Breast epithelium (tissue), 4 donors: ENCODE measurements around the gene PSAT1. TPM values are rescaled to one million over a fixed set of nuclear protein-coding genes. Genes with fewer than 3 reads are reported as not detected.

ENCODE experiments used
- DNase-seq, 2 donors: peaks; one replicate each; pipeline ENCODE4 v3.0.0-alpha.2; 2019; ENCODE audit warnings: low spot score in 2 of 2
- H3K27ac ChIP-seq, 2 donors: fragments of 200-600 bp; sonication (generic) in 1 of 2; one replicate each; pipeline ENCODE4 v1.5.1; 2016 to 2019; ENCODE audit warnings: mild to moderate bottlenecking in 1 of 2
- H3K27me3 ChIP-seq, 2 donors: fragments of 200-600 bp; sonication (generic) in 1 of 2; one replicate each; pipeline versions ENCODE4 v1.5.1 to v1.6.0; 2017 to 2019; ENCODE audit warnings: control low read depth in 1 of 2, mild to moderate bottlenecking in 1 of 2
- H3K36me3 ChIP-seq: fragments of 200-600 bp; one replicate; pipeline ENCODE4 v1.5.1; 2019
- H3K4me1 ChIP-seq, 2 donors: fragments of 200-600 bp; sonication (generic); one replicate each; pipeline ENCODE4 v1.5.1; 2016 to 2019; ENCODE audit warnings: control low read depth in 1 of 2
- H3K4me3 ChIP-seq, 3 donors: fragments of 200-600 bp; sonication (generic); 1 replicate in 2 of 3; 2 replicates in 1 of 3; pipeline ENCODE4 v1.5.1; 2016 to 2019; ENCODE audit warnings: mild to moderate bottlenecking in 3 of 3, moderate library complexity in 2 of 3
- H3K9me3 ChIP-seq, 2 donors: fragments of 200-600 bp; sonication (generic) in 1 of 2; one replicate each; pipeline ENCODE4 v1.5.1; 2016 to 2019; ENCODE audit warnings: control low read depth in 1 of 2
- CTCF ChIP-seq, 3 donors: fragments of 450-650 bp; IDR thresholded peaks; one replicate each; pipeline ENCODE4 v1.5.1; 2016 to 2017; ENCODE audit warnings: antibody characterized with exemption in 3 of 3, mild to moderate bottlenecking in 3 of 3, moderate library complexity in 3 of 3
- POLR2A ChIP-seq: fragments of 450-650 bp; IDR thresholded peaks from one replicate; pipeline ENCODE4 v1.6.1; 2016; ENCODE audit warnings: antibody characterized with exemption, mild to moderate bottlenecking, moderate library complexity
- POLR2AphosphoS5 ChIP-seq, 3 donors: sonication (generic); formaldehyde crosslinking; IDR thresholded peaks; one replicate each; pipeline ENCODE4 v1.6.1; 2017; ENCODE audit warnings: antibody characterized with exemption in 3 of 3
- intact Hi-C: fragments of 100-400 bp; cut with DNase I; formaldehyde crosslinking; loops from one replicate; pipeline ENCODE4 v1.15.1; 2023; ENCODE audit warnings: low total_unique reads
- total RNA-seq, 3 donors: library from RNA; depleted of rRNA; stranded (reverse); fragments of >200 nt; gene quantifications; one replicate each; pipeline ENCODE4 v1.1.0, GENCODE V29; 2016

The PSAT1 gene
- total RNA-seq, 3 donors from 2014 or later: 0.48 to 7.6 (median 2.3) TPM

GRCh38 chr9:78324682-78325081 is 27.8 kb downstream of the PSAT1 start:
- Histone ChIP-seq H3K4me1 (no peaks in the 10 kb centered on the region), H3K27ac (no peak overlapping the region), H3K36me3 (no peaks in the 10 kb centered on the region), H3K4me3 (no peak overlapping the region), H3K9me3 (no peaks in the 10 kb centered on the region), H3K27me3 (no peaks in the 10 kb centered on the region)
- TF ChIP-seq POLR2A (no peak), POLR2AphosphoS5 (IDR thresholded peaks at IDR 0.05) (no peak), CTCF (IDR thresholded peaks at IDR 0.05) (no peak)
- DNase-seq: no peak
- intact Hi-C loops: no loop called here

GRCh38 chr9:78325343-78325742 is 28.4 kb downstream of the PSAT1 start:
- Histone ChIP-seq H3K9me3 (no peaks in the 10 kb centered on the region), H3K4me3 (no peak overlapping the region), H3K27me3 (no peaks in the 10 kb centered on the region), H3K4me1 (no peaks in the 10 kb centered on the region), H3K36me3 (no peaks in the 10 kb centered on the region), H3K27ac (no peak overlapping the region)
- intact Hi-C loops: no loop called here
- DNase-seq: no peak
- no peak for TF ChIP-seq POLR2AphosphoS5 (IDR thresholded peaks at IDR 0.05)
- no peak for TF ChIP-seq CTCF (IDR thresholded peaks at IDR 0.05)
- TF ChIP-seq POLR2A: no peak

DNA sequence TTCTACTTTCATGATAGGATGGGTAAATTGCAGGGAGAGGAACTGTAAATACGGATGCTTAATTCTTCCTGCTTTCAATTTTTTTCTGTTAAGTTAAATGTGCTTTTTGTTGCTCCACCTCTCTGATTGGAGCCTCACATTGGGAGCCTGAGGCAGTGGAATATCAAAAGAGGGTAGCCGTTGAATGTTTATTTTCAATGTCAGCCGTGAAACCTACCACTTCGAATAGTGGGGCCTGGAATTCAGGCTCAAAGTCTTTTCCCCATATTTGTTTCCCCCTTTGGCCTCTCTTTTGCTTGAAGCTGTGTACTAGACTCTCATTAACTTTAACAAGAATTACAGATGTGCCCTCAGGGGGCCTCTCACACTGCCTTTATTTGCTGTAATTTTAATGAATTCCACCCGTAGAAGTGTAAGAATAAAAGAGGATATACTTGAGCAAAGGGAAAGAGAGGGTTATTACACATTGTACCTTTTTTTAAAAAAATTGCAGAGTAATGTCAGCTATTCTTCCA is 29.0 kb downstream of the PSAT1 start:
- H3K4me1 ChIP-seq: no peaks in the 10 kb centered on the region
- no peak for DNase-seq
- TF ChIP-seq POLR2A: no peak
- no peak for TF ChIP-seq POLR2AphosphoS5 (IDR thresholded peaks at IDR 0.05)
- TF ChIP-seq CTCF (IDR thresholded peaks at IDR 0.05): no peak
- H3K36me3 ChIP-seq: no peaks in the 10 kb centered on the region
- no peak overlapping the region for H3K27ac ChIP-seq
- intact Hi-C loops: no loop called here
- H3K27me3 ChIP-seq: no peaks in the 10 kb centered on the region
- H3K9me3 ChIP-seq: no peaks in the 10 kb centered on the region
- H3K4me3 ChIP-seq: no peak overlapping the region

DNA sequence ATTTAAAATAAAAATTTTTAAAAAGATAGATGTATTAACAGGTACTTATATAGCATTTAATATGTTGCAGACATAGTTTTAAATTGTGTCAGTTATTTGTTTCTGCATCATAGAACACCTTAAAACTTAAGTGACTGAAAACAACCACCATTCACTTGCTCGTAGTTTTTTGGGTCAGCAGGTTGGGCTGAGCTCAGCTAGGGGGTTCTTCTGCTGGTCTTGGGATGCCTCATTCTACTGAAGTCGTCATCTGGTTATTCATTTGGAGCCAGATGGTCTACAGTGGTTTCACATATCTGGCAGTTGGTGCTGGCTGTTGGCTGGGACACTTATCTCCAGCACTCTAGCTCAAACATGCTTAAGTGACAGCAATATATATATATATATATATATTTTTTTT is 29.6 kb downstream of the PSAT1 start:
- Histone ChIP-seq H3K4me1 (no peaks in the 10 kb centered on the region), H3K4me3 (no peak overlapping the region), H3K9me3 (no peaks in the 10 kb centered on the region), H3K27ac (no peak overlapping the region), H3K27me3 (no peaks in the 10 kb centered on the region), H3K36me3 (no peaks in the 10 kb centered on the region)
- DNase-seq: no peak
- intact Hi-C loops: no loop called here
- TF ChIP-seq POLR2AphosphoS5 (IDR thresholded peaks at IDR 0.05) (no peak), CTCF (IDR thresholded peaks at IDR 0.05) (no peak), POLR2A (no peak)

DNA sequence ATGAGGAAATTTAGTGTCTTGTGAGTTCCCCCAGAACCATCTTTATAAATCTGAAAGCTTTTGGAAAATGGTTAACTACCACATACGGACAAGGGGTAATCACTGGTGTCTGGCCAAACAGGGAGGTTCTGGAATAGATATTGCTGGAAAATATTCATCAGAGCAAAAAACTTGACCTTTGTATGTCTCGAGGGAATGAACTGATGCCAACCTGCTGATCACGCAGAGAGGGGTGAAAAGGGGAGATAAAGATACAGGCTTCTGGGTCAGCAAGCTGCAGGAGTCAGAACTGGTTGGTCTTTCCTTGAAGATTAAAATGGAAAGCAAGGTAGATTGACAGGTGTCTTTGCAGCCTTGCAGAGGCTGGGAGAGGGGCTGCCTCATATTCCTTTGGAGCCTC is 35.5 kb downstream of the PSAT1 start:
- Histone ChIP-seq H3K9me3 (peaks cover 0 to 7% of the 10 kb centered on the region in 2 donors), H3K4me3 (no peak overlapping the region), H3K4me1 (no peaks in the 10 kb centered on the region), H3K27ac (no peak overlapping the region), H3K36me3 (no peaks in the 10 kb centered on the region), H3K27me3 (no peaks in the 10 kb centered on the region)
- no peak for TF ChIP-seq POLR2A
- TF ChIP-seq CTCF (IDR thresholded peaks at IDR 0.05): no peak
- TF ChIP-seq POLR2AphosphoS5 (IDR thresholded peaks at IDR 0.05): no peak
- intact Hi-C loops: no loop called here
- DNase-seq: no peak
